ENCODE results near the gene ARF6.

Gene ARF6

DNA sequence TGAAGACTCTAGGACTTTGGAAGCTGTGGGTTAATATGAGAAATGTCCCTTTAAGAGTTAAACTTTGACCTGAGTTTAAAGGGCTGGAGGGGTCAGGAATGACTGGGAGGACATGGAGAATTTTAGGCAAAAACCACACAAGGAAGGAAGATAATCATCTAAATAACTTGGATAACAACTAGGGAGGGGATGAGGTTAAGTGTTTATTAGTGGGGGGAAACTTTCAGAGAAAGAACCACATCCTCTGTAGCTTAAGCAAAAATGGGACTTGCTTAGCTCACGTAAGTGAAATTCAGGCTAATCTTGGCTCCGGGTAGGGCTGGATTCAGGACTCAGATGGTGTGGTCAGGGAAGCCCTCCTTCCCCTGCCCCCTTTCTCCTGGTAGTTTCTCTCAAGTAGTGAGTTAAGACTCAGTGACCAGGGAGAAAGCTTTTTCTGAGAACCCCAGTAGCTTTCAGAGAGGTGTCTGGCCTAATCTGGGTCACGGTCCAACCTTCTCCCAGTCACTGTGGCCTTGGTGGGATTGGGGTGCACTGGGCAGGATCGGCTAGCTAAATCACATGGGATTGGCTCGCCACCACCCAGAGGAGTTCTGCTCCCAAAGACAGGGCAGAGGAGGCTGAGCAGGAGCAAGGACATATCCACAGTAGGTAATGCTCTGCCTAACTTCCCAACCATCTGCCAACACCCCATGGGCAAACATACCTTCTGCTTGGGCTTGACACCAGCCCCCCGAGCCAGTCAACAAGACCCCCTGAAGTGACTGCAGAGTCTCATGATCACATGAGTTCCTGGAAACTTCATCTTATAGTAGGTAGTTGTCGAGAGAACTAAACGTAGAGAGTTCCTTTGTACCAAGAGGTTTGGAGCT is 52.8 kb downstream of the ARF6 start:
- DNase-seq: no peak
